Measurements from ENCODE around the gene GJB2. TPM values are rescaled to one million over a fixed set of nuclear protein-coding genes. Genes with fewer than 3 reads are reported as not detected.
"Not testable (repeated sequence)": the region's sequence is repeated elsewhere in the genome, so short reads cannot be mapped to it uniquely, and the experiment has no call there.

The GJB2 gene
- total and polyA plus RNA-seq, 5 experiments from 2014 or later = not detected

DNA sequence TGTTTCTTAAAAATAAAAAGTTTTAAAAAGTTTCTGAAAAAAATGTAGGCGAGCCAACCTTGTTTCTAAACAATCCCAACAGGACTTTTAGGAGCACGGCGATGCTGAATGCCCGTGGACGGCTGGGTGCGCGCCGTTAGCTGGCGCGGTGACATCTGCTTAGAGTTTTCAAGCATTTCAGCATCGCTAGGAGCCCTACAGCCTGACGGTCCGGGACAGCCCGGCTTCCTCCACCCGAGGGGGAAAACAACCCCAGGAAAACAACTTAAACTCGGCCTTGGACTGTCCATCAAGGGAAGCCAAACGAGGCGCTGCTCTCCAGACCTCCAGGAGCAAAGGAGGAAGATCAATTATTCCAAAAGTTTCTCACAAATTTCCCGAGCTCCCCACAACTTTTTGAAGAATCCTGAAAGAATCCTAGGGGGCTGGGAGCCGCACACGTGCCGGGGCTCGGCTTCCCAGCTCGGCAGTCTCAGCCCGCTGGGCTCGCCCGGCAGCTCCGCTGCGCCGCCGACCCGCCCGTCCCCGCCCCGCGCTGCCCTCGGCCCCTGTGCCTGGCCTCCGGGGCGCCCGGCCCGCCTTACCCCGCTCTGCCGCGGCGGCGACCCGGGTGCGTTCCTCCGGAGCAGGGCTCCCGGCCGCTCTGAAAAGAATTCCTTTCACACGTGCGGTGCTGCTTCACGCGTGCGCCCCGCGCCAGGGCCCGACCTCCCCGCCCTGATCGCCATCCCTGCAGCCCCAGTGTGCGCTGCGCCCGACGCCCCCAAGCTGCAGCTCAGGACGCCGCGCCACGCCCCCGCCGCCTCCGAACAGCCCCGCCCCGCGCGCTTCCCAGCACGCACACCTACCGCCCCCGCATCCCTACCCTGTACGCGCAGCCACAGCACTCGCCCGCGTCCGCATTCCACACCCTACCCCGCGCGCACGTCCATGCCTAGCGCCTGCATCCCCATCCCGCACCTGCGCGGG, 32.1 kb downstream of the GJB2 start, which contains the start of gene GJA3:
TSS of gene GJA3 (minus strand) at position 747 of the 969 bp plus-strand sequence. CDS start 17,764 bp downstream, outside the sequence.
- DNase-seq (peak; percentile 40 to 83 (median 73)), ATAC-seq (peak; percentile 73 to 75)
- Mint-ChIP-seq H3K36me3 (no peaks in the 10 kb centered on the region), H3K27me3 (peaks cover under 1 to 31% (median 2%) of the 10 kb centered on the region in 5 donors), H3K9me3 (no peaks in the 10 kb centered on the region), H3K4me1 (peaks cover 9 to 22% (median 21%) of the 10 kb centered on the region in 4 donors), H3K4me3 (peak within 1 kb of the TSS; percentile 84 to 92 (median 90)), H3K27ac (peak within 1 kb of the TSS in 9 of 10 donors; percentile 6 to 94 (median 81))
- POLR2A ChIA-PET = interaction anchor here (0.6 to 4.1 kb wide), 7 partner anchors 16 to 233 kb away, joined by 3 to 30 read pairs (median 5); no protein-coding TSS in a partner anchor

DNA sequence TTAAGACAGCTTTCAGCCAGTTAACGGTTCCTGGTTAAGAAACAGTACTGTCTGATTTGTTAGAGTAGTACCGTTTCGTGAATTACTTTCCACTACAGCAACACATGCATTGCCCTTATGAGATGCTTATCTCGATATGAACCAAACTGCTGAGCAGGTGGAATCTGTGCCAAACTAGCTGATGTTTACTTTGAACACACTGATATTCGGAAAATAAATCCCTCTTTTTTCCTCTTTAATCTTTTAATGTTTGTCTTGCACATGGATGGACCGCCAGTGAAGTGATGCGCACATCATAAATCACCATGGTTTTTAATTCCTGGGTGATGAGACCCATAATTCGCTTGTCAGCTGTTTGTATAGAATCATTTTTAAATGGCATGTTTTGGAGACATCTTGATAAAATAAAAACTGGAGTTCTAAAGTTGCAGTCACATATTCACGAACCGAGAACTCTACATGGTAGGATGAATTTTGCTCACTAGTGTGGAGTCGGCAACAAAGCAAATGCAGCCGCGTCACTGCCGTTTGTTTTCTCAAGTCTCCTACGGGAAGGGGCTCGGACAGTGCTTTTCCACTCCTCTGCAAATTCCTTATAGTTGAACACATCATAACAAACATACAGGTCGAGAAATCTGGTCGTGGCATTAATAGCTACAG, 33.0 kb downstream of the GJB2 start:
- Mint-ChIP-seq H3K4me3 (peak overlapping the region; percentile 84 to 92 (median 90)), H3K4me1 (peaks cover 9 to 22% (median 21%) of the 10 kb centered on the region in 4 donors), H3K27ac (peak overlapping the region in 9 of 10 donors; percentile 6 to 85 (median 40)), H3K9me3 (no peaks in the 10 kb centered on the region), H3K36me3 (no peaks in the 10 kb centered on the region), H3K27me3 (peaks cover 0 to 29% (median 0%) of the 10 kb centered on the region in 5 donors)
- peak in 2 of 10 donors; percentile 19 to 24 for DNase-seq
- no peak for ATAC-seq
- POLR2A ChIA-PET = interaction anchor here (1.0 to 4.1 kb wide), 6 partner anchors 15 to 69 kb away, joined by 3 to 30 read pairs (median 6); no protein-coding TSS in a partner anchor

DNA sequence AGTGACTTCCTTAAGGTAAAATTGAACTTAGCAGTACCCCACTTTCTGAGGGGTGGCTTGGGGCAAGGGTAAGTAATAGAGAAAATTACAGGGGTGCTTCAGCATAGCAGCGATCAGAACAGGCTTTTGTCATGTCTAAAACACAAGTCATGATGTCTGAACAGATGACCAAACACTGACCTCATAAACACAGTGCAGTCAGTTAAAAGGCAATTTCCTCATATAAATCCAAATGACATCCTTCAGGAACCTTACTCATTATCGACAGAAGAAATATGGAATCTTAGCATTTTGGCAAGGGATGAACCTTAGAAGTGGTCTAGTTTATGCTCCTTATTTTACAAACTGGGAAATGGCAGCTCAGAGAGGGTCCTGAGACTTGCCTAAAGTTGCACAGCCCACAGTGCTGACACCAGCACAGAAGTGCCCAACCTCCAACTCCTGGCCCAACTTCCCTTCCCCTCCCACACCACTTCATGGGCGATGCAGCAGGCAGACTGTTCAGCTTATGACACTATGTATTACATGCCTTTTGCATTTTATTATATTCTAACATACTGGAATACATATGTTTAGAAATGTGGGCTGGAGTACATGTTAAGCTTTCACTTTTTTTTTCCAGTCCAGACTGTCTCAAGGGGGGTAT, 35.5 kb downstream of the GJB2 start:
- DNase-seq (no peak), ATAC-seq (no peak)
- Mint-ChIP-seq H3K9me3 (no peaks in the 10 kb centered on the region), H3K27ac (peak overlapping the region in 2 of 10 donors; percentile 3 to 14), H3K4me3 (no peak overlapping the region), H3K36me3 (no peaks in the 10 kb centered on the region), H3K4me1 (peaks cover 6 to 15% (median 11%) of the 10 kb centered on the region in 4 donors), H3K27me3 (peaks cover 0 to 24% (median 0%) of the 10 kb centered on the region in 5 donors)
- POLR2A ChIA-PET = no interaction called here

DNA sequence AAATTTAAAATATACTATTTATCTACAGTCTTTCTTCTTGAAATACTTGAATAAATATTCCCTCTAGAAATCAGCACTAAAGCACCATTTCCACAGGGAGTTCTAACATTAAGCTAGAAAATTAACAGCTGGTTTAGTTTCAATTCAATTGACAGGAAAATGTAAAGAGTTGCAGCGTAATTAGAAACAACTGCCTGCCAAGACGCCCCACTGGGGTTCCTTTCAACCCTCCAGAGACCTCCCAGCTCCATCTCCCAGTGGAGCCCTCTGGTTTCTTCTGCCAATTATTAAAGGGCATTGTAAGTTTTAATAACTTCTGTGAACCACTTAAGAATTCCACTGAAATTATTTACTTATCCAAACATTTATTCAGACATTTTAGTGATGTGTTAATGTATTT, 36.0 kb downstream of the GJB2 start:
- Mint-ChIP-seq H3K36me3 (no peaks in the 10 kb centered on the region), H3K27ac (no peak overlapping the region)

GRCh38 chr13:20153290-20153689, 39.4 kb downstream of the GJB2 start:
- H3K36me3 Mint-ChIP-seq, ATAC-seq, H3K4me1 Mint-ChIP-seq, H3K4me3 Mint-ChIP-seq, DNase-seq, H3K27ac Mint-ChIP-seq, POLR2A ChIA-PET, H3K9me3 Mint-ChIP-seq: not testable (repeated sequence)
- peaks cover 4 to 29% (median 12%) of the 10 kb centered on the region in 5 donors for H3K27me3 Mint-ChIP-seq

More for the DNA sequence above, 36.0 kb downstream of the GJB2 start:
- POLR2A ChIA-PET = no interaction called here
- no peak overlapping the region for H3K4me3 Mint-ChIP-seq
- peaks cover 0 to 21% (median 0%) of the 10 kb centered on the region in 5 donors for H3K27me3 Mint-ChIP-seq
- peaks cover 7 to 10% (median 10%) of the 10 kb centered on the region in 4 donors for H3K4me1 Mint-ChIP-seq
- H3K9me3 Mint-ChIP-seq = no peaks in the 10 kb centered on the region
- ATAC-seq = no peak
- DNase-seq = no peak

DNA sequence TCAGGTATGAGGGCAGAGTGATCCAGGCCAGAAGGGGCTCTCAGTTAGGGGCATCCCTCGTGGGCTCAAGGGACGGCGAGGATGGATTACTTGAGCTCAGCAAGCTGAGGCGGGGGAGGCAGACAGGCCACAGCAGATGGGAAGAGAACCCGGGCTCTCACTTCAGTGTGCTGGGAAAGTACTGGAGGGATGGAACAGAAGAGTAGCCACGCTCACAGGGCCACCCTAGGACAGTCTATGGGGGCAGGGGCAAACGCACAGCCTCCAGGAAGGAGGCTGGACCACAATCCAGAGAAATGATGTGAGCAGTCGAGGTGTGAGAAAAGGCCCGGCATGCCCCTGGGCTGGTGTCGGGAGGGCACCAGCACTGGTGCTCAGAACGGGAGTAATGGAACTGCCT, 41.1 kb downstream of the GJB2 start:
- peaks cover 4 to 29% (median 12%) of the 10 kb centered on the region in 5 donors for H3K27me3 Mint-ChIP-seq
- POLR2A ChIA-PET = no interaction called here

DNA sequence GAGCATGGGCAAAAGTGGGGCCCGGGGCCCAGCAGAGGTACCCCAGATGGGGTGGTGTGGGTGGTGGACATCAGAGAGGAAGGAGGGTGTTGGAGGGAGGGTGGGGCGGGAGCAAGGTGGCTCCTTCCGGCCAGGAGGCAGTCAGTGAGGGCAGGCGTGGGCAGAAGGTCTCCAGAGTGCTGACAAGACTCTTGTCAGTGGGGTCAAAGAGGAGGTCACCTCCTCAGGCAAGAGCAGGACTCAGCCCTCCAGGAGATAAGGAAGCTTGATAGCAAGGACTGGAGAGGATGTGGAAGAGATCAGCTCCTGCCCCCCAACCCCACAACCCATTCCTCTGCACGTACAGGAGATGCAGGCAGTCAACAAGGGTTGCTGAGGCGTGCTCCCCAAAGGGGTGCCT, 41.7 kb downstream of the GJB2 start:
- H3K36me3 Mint-ChIP-seq = peaks cover 0 to 3% (median 2%) of the 10 kb centered on the region in 3 donors
- POLR2A ChIA-PET = no interaction called here
- ATAC-seq = no peak

More for the DNA sequence above, 41.1 kb downstream of the GJB2 start:
- peaks cover 0 to 3% (median 2%) of the 10 kb centered on the region in 3 donors for H3K36me3 Mint-ChIP-seq
- no peak overlapping the region for H3K27ac Mint-ChIP-seq
- H3K4me3 Mint-ChIP-seq = no peak overlapping the region
- no peaks in the 10 kb centered on the region for H3K9me3 Mint-ChIP-seq
- no peak for ATAC-seq
- peaks cover 0 to 3% (median 0%) of the 10 kb centered on the region in 4 donors for H3K4me1 Mint-ChIP-seq
- no peak for DNase-seq

DNA sequence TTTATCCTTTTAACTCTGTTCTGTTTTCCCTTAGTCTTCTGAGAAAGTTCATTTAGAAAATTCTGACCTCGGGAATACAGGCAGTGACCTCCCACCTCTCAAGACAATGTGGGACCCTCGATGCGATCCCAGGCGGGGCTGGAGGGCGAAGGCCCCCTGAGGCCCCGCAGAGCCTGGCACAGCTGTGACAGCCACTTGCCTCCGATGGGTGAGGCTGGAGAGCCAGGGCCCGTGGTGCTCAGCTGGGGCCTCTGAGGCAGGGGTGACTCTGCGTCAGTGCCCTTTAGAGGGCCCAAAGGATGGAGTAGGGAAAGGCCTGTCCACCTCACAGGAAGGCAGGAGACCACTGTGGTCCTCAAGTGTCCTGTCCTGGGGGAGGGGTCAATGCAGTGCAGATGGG, 42.2 kb downstream of the GJB2 start:
- POLR2A ChIA-PET = no interaction called here
- Mint-ChIP-seq H3K27me3 (peaks cover 4 to 29% (median 12%) of the 10 kb centered on the region in 5 donors), H3K4me3 (no peak overlapping the region), H3K27ac (no peak overlapping the region), H3K9me3 (no peaks in the 10 kb centered on the region), H3K36me3 (peaks cover 0 to 3% (median 2%) of the 10 kb centered on the region in 3 donors), H3K4me1 (peaks cover 0 to 3% (median 0%) of the 10 kb centered on the region in 4 donors)
- no peak for ATAC-seq
- DNase-seq = no peak

More for the DNA sequence above, 41.7 kb downstream of the GJB2 start:
- no peak overlapping the region for H3K4me3 Mint-ChIP-seq
- no peaks in the 10 kb centered on the region for H3K9me3 Mint-ChIP-seq
- H3K27ac Mint-ChIP-seq = peak overlapping the region in 1 of 10 donors; percentile 65
- DNase-seq = no peak
- H3K27me3 Mint-ChIP-seq = peaks cover 4 to 29% (median 12%) of the 10 kb centered on the region in 5 donors
- H3K4me1 Mint-ChIP-seq = peaks cover 0 to 3% (median 0%) of the 10 kb centered on the region in 4 donors

GRCh38 chr13:20149762-20150161, 43.0 kb downstream of the GJB2 start:
- peaks cover 4 to 29% (median 12%) of the 10 kb centered on the region in 5 donors for H3K27me3 Mint-ChIP-seq

GRCh38 chr13:20148501-20149183, 44.1 kb downstream of the GJB2 start:
- Mint-ChIP-seq H3K9me3 (no peaks in the 10 kb centered on the region), H3K4me1 (peaks cover 0 to 3% (median 0%) of the 10 kb centered on the region in 4 donors), H3K27me3 (peaks cover 6 to 37% (median 18%) of the 10 kb centered on the region in 5 donors), H3K27ac (no peak overlapping the region), H3K36me3 (peaks cover 0 to 3% (median 2%) of the 10 kb centered on the region in 3 donors), H3K4me3 (no peak overlapping the region)
- ATAC-seq (no peak), DNase-seq (no peak)
- POLR2A ChIA-PET = no interaction called here

More at GRCh38 chr13:20149762-20150161, 43.0 kb downstream of the GJB2 start:
- DNase-seq (no peak), ATAC-seq (no peak)
- Mint-ChIP-seq H3K9me3 (no peaks in the 10 kb centered on the region), H3K36me3 (peaks cover 0 to 3% (median 2%) of the 10 kb centered on the region in 3 donors), H3K27ac (no peak overlapping the region), H3K4me1 (peaks cover 0 to 3% (median 0%) of the 10 kb centered on the region in 4 donors), H3K4me3 (no peak overlapping the region)
- POLR2A ChIA-PET = no interaction called here

GRCh38 chr13:20146381-20146780, 46.4 kb downstream of the GJB2 start:
- peaks cover 12 to 52% (median 30%) of the 10 kb centered on the region in 5 donors for H3K27me3 Mint-ChIP-seq
- H3K27ac Mint-ChIP-seq = no peak overlapping the region
- peaks cover 2 to 9% (median 6%) of the 10 kb centered on the region in 4 donors for H3K4me1 Mint-ChIP-seq
- peaks cover 0 to 3% (median 0%) of the 10 kb centered on the region in 9 donors for H3K9me3 Mint-ChIP-seq
- POLR2A ChIA-PET = no interaction called here
- ATAC-seq = no peak
- no peak overlapping the region for H3K4me3 Mint-ChIP-seq
- peaks cover 0 to 7% (median 7%) of the 10 kb centered on the region in 3 donors for H3K36me3 Mint-ChIP-seq
- DNase-seq = no peak
